GM21786 (cell line): ENCODE measurements around the gene SNAP23.

ENCODE experiments used
- ATAC-seq: cut with Tn5 transposase; IDR thresholded peaks from one replicate; pipeline ENCODE4 v1.9.1; 2021; ENCODE audit not compliant: unreplicated experiment

The SNAP23 gene

GRCh38 chr15:42494998-42495360 lies 455 bp upstream of the SNAP23 start:
- no peak for ATAC-seq

GRCh38 chr15:42498212-42499068 lies 3.0 kb downstream of the SNAP23 start:
- ATAC-seq: no peak

DNA sequence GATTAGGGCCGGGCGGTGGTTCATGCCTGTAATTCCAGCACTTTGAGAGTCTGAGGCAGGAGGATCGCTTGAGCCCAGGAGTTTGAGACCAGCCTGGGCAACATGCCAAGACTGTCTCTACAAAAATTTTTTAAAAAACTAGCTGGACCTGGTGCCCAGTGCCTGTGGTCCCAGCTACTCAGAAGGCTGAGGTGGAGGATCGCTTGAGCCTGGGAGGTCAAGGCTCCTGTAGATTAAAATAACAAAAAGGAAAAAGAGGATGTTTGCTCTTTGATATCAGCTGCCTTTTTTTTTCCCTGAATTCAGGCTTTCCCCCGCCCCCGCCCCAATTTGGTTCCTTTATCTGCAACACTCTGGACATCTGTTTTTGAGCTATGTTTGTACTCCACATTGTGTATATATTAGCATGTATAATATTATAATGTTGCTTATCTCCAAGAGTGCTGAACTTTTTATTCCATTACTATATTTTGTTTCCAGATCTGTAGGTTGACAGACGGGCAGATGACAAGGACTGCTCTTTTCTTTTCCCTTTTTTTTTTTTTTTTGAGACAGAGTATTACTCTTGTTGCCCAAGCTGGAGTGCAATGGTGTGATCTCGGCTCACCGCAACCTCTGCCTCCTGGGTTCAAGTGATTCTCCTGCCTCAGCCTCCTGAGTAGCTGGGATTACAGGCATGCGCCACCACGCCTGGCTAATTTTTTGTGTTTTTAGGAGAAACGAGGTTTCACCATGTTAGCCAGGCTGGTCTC lies 4.6 kb downstream of the SNAP23 start:
- ATAC-seq: no peak

DNA sequence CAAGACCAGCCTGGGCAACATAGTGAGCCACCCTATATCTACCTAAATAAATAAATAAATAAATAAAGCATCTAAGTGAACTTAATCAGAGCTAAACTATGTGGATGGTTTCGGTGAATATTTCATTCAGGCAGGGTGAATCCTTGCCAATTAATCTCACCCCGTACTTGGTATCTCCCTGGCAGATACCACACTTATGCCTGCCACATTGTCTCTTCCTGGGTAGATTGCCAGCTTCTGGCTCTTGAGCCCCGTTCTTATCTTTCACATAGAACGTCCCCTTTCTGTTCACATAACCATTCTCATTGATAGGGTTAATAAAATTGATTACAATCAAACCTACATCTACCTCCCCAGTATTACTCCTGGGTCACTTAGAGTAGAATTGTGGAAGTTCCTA lies 7.0 kb downstream of the SNAP23 start:
- no peak for ATAC-seq

- ATAC-seq: no peak
These were observed 8.4 kb downstream of the SNAP23 start for GRCh38 chr15:42503825-42504224.

DNA sequence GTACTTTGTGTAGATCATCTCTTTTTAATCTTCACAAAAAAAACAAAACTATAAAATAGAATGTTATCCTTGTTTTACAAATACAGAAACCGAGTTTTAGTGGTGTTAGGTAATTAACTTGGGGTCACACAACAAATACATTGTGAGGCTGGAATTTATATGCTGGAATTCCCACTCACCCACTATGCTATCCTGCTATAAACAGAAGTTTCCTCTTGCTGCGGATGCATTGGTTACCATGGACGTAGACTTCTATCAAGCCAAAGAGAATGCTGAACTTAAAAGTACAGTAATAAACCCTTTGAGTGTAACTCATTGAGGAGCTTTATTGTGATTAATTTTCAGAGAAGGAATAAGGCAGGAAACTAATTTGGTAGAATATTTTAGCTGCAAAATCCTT lies 9.2 kb downstream of the SNAP23 start:
- no peak for ATAC-seq

DNA sequence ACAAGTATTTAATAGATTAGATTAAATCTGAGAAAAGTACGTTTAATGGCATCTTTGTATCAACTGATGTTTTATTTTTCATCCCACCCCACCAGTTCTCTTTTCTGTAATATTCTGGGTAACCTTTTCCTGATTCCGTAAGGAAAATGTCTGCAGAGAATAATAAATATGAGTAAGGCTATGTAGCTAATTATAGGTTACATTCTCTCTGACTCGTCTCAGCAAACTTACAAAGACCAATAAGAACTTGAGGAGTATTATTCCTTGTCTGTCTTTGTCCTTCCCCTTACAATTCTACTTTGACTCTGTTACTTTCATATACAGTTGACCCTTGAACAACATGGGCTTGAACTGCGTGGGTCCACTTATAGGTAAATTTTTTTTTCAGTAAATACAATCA lies 12.1 kb downstream of the SNAP23 start:
- no peak for ATAC-seq

DNA sequence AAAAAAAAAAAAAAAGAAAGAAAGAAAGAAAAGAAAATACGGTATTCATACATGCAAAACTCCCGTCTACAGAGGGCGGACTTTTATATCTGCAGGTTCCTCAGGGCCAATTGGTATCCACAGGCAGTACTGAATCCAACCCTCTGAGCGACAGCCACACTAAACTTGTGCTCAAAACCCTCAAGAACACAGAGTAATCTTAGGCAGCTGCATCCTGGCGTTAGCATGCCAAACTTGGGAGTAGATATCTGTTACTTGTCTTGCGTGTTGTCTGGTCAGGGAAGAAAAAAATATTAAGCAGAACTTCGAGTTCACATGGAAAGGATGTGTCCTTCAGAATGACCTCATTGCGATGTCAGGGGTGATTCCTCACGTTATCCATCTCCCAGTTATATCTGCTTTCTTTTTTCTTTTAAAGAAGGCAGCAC lies 12.8 kb downstream of the SNAP23 start:
- no peak for ATAC-seq

DNA sequence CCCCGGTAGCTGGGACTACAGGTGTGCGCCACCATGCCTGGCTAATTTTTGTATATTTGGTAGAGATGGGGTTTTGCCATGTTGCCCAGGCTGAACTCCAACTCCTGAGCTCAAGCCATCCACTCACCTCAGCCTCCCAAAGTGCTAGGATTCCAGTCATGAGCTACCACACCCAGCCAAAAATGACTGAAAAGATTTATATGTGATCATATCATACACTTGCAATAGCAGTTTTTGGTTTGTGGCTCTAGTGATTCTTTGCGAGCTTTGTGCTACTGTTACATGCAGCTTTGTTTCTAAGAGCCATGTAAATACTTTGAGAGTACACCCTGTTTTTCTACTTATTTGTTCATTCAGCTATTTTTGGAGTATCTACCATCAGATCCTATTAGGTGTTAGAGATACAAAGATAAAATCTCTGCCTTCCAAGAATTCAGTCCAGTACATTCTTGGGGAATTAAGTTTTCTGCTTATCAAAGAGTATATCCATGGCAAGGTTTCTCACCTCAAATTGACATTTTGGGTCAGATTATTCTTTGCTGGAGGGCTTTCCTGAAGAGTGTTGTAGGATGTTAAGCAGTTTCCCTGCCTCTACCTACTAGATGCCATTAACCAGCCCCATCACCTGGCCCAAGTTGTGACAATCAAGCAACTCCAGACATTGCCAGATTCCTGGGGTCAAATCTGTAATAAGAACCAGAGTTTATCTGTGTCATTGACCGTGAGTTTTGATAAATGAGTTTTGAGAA lies 15.0 kb downstream of the SNAP23 start:
- ATAC-seq: no peak

DNA sequence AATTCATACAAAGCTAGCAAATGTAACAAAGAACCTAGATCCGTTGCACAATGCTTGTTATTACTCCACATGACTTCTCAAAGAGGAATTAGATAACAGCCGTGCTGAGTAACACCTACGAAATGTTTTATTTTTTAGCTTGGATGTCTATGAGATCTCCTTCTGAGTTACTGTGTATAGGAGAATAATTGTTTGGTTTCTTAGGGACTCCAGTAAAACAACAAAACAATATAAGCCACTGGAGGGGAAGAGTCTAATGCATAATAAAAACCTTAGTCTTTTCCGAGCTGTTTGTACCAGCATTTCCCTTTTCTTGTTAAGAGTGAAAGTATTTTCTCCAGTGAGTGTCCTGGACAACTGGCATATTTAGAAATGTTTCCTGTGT lies 15.6 kb downstream of the SNAP23 start:
- no peak for ATAC-seq

DNA sequence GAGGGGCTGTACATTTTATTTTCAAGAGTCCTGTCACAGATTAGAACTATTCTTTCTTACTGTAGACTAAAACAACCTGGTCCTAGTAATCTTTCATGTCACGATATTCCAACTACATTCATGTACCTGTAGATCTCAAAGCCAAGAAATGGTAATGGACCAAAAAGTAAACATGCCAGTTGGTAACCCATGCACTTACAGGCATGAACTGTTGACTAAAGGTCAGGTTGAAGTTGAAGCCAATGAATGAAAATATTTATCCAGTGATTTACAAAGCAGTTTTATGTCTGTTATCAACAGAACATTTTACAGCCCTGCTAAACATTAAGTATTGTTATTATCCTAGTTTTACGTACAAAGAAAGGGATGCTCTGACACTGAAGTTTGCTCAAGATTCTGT lies 27.9 kb downstream of the SNAP23 start:
- ATAC-seq: no peak

DNA sequence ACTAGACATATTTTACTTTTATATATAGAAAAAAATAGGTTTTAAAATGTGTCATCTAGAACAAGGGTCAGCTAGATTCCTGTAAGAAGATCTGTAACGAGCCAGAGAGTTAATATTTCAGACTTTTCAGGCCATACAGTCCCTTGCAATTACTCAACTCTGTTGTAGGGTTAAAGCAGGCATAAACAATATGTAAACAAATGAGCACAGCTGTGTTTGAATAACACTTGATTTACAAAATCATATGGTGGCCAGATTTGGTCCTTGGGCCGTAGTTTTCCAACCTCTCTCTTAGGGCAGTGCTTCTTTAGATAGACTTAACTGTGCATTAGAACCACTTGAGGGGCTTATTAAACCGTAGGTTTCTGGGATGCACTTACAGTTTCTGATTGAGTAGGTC lies 33.5 kb downstream of the SNAP23 start:
- no peak for ATAC-seq

DNA sequence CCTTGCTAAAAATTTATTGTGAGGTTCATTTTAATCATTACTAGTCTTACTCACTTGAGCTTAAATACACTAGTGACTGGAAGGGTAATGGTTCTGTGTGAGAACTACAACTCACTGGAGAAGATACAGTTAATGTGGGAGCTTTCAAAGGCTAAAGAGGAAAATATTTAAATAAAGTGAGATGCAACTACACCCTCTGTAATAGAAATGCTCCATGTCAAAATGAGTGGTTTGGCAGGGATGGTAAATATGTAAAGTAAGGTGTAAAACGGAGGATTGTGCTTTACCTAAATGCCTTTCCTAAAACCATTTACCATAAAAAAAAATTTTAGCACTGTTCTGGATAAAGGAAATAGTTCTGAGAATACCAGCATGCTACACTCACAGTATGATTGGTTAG lies 37.8 kb downstream of the SNAP23 start:
- ATAC-seq: no peak

DNA sequence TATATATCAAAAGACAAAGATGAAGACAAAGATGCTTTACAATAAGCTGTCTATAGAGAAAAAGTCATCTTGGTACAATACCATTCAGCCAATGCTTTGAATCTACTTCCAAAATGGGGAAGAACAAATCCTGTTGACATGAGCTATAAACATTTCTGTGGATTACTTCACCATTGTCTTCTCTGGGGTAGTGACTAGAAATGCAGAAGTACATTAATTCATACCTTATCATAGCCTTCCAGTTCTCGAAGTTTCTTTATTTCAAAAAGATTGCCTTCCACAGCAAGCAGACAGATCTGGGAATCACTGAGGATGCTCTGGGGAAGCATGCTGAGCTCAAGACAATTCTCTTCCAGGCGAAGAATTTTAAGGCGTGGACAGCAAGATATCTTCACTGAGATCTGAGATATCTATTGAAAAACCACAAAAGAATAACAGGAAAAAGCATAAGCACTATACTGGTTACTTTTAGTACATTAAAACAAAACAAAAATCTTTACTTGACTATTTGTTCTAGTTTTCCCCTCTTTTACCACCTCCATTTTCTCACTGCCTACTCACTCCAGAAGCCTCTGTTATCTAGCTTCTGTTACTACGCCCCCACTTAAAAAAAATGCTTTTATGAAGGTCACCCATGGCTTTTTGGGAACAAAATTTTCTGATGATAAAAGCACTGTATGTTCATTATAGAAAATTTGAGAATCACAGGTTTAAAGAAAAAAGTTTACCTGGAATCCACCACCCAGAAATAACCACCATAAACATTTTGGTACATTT lies 49.6 kb downstream of the SNAP23 start:
- ATAC-seq: no peak

- no peak for ATAC-seq
These were observed 52.4 kb downstream of the SNAP23 start for GRCh38 chr15:42547918-42548248.

DNA sequence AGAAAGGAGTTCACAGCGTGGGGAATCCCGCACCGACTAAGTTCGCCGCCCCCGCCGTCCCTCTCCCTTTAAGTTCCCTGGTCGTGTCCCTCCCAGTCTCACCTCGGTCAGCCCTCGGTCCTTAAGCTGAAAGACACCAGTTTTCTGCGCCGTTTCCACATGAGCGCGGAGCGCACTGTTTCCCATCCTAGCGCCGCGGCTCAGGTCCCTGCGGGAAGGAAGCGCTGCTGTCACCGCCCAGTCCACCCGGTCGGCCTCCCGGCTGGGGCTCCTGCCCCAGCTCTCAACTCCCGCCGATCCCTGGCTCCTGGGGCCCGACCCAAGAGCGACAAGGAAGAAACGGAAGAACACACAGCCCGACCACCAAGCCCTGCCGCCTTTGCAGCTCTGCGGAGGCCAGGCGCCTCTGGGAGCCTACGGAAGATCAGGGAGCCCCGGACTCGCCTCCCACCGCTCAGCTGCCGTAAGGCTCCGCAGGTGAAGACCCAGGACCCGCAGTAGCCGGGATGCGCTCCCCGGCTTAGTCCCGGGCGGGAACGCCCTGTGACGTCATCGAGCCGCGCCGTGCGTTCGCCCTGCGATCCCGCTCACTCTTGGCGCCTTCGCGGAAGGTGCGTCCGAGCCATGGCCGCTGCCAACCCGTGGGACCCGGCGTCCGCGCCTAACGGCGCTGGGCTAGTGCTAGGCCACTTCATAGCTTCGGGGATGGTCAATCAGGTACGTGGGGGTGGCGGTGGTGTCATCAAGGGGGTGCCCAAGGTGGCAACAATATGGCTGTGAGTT lies 53.0 kb downstream of the SNAP23 start, which contains the start of the genes HAUS2 and LRRC57:
Gene HAUS2 (plus strand): TSS at position 590 of the 783 bp plus-strand sequence. CDS start 35 bp downstream, at position 625.
Gene LRRC57 (minus strand): TSS at position 545 of the 783 bp plus-strand sequence. CDS start 359 bp downstream, at position 186.
- ATAC-seq: peak; percentile 68

DNA sequence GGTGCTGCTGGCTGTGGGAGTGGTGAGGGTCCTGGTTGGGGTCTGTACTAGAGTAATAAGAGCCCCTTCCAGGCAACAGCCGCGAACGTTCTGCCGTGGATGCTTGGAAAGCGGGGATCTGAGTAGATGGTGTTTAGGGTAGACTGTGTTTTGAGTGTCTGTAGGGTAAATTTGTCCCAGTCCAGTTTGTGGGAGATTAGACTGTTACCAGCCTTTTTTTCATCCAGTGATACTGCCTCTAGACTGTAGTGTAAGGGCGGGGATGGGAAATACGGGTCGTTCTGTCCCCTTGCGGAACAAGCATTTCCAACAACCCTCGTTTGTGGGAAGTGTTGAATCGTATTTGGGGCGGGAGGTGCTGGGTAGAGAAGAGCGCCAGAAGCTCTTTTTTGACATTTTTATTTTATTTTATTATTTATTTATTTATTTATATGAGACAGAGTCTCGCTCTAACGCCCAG lies 53.6 kb downstream of the SNAP23 start:
- ATAC-seq: peak; percentile 7

DNA sequence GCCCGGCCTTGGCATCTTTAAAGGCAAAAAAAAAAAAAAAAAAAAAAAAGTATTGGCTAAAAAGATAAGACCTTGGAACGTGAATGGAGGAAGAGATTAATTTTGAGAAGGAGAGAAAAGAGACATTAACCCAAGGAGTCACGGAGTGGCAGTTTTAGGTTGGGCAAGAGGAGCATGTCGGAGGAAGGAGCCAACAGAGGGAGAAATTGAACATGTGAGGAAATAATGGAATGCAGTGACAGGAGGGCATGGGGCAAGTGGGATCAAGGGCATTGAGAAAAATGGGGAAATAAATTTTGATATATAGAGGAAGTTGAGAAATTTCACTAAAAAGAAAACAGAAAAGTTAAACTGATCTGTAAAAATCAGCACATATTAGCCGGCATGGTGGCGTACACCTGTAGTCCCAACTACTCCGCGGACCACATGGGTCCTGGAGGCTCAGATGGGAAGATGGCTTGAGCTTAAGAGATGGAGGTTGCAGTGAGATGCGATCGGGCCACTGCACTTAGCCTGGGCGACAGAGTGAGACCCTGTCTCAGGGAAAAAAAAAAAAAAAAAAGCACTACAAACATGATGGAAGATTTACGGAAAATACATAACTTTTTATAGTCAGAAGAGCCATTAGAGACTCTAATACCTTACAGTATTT lies 54.4 kb downstream of the SNAP23 start:
- ATAC-seq: no peak

GRCh38 chr15:42553554-42553953 lies 58.1 kb downstream of the SNAP23 start:
- ATAC-seq: no peak
